SK-N-SH (cell line): ENCODE measurements around the gene BUB1. TPM values are rescaled to one million over a fixed set of nuclear protein-coding genes. Genes with fewer than 3 reads are reported as not detected.

Experiments used
- CTCF ChIA-PET: fragments of 300-600, 350-600 bp; formaldehyde crosslinking; extraction: SDS; loops from one replicate; lab custom pipeline; 2021; lab: Yijun Ruan, JAX
- POLR2A ChIA-PET: fragments of 350-600 bp; sonication (Branson Sonifier 250); formaldehyde crosslinking; extraction: SDS; loops from one replicate; lab custom pipeline; 2020; ENCODE audit warnings: antibody characterized with exemption, inconsistent platforms; lab: Yijun Ruan, JAX
- DNase-seq: peaks from one replicate; pipeline ENCODE4 v3.0.0; 2012
- H2AFZ ChIP-seq: fragments of 200-600 bp; sonication (generic); 2 replicates; pipeline ENCODE4 v1.8.1; 2016; ENCODE audit warnings: antibody characterized with exemption, mild to moderate bottlenecking, low read depth
- H3F3A ChIP-seq: fragments of 200-600 bp; sonication (generic); replicated peaks from 2 replicates; pipeline ENCODE3; 2016; ENCODE audit warnings: antibody characterized with exemption, mild to moderate bottlenecking; ENCODE audit not compliant: insufficient read depth
- H3K27ac ChIP-seq, 2 experiments: fragments of 200-500 bp in 1 of 2; fragments of 200-600 bp in 1 of 2; sonication (Bioruptor generic) in 1 of 2; sonication (generic), shearing (Covaris generic) in 1 of 2; 2 replicates each; pipeline versions ENCODE4 v1.5.1 to v1.6.1; 2014 to 2016; ENCODE audit warnings: low read depth in 2 of 2, inconsistent platforms in 1 of 2, low read length in 1 of 2, mild to moderate bottlenecking in 1 of 2, mixed read lengths in 1 of 2
- H3K27me3 ChIP-seq: fragments of 200-600 bp; sonication (generic), shearing (Covaris generic); 2 replicates; pipeline ENCODE4 v1.6.1; 2016; ENCODE audit warnings: mixed run types; ENCODE audit not compliant: insufficient read depth
- H3K36me3 ChIP-seq, 2 experiments: fragments of 200-500 bp in 1 of 2; fragments of 200-600 bp in 1 of 2; sonication (Bioruptor generic) in 1 of 2; sonication (generic) in 1 of 2; replicated peaks in 1 of 2; 2 replicates each; pipeline versions ENCODE3 to v1.5.1; 2014 to 2016; ENCODE audit warnings: low read length in 1 of 2, mild to moderate bottlenecking in 1 of 2; ENCODE audit not compliant: insufficient read depth in 2 of 2, control insufficient read depth in 1 of 2
- H3K4me1 ChIP-seq, 2 experiments: fragments of 200-500 bp in 1 of 2; fragments of 200-600 bp in 1 of 2; sonication (Bioruptor generic) in 1 of 2; sonication (generic), shearing (Covaris generic) in 1 of 2; 2 replicates each; pipeline versions ENCODE4 v1.5.1 to v1.6.1; 2014 to 2016; ENCODE audit warnings: low read depth in 1 of 2, low read length in 1 of 2, mixed run types in 1 of 2; ENCODE audit not compliant: insufficient read depth in 2 of 2, control insufficient read depth in 1 of 2
- H3K4me2 ChIP-seq: fragments of 200-600 bp; sonication (generic), shearing (Covaris generic); 2 replicates; pipeline ENCODE4 v1.6.1; 2017; ENCODE audit warnings: mixed run types
- H3K4me3 ChIP-seq, 2 experiments: fragments of 200-500 bp in 1 of 2; fragments of 200-600 bp in 1 of 2; sonication (Bioruptor generic) in 1 of 2; sonication (generic), shearing (Covaris generic) in 1 of 2; 2 replicates each; pipeline versions ENCODE4 v1.5.1 to v1.8.1; 2014 to 2016; ENCODE audit warnings: low read depth in 2 of 2, inconsistent platforms in 1 of 2, low read length in 1 of 2, mild to moderate bottlenecking in 1 of 2, mixed read lengths in 1 of 2, moderate library complexity in 1 of 2
- H3K79me2 ChIP-seq: fragments of 200-600 bp; sonication (generic); 2 replicates; pipeline ENCODE4 v1.8.1; 2017; ENCODE audit warnings: mild to moderate bottlenecking; ENCODE audit not compliant: insufficient read depth
- H3K9ac ChIP-seq: fragments of 200-600 bp; sonication (generic); 2 replicates; pipeline ENCODE4 v1.6.1; 2017; ENCODE audit warnings: mixed run types
- H3K9me2 ChIP-seq: fragments of 200-600 bp; sonication (generic); 2 replicates; pipeline ENCODE4 v1.6.1; 2017; ENCODE audit warnings: mixed run types
- H3K9me3 ChIP-seq: fragments of 200-600 bp; sonication (generic); 2 replicates; pipeline ENCODE4 v1.6.1; 2017; ENCODE audit warnings: mixed run types, mild to moderate bottlenecking, moderate library complexity
- H4K20me1 ChIP-seq: fragments of 200-600 bp; sonication (generic); 2 replicates; pipeline ENCODE4 v1.6.1; 2017; ENCODE audit warnings: mild to moderate bottlenecking, mixed run types; ENCODE audit not compliant: insufficient read depth
- CHD2 ChIP-seq: fragments of 150-350 bp; IDR thresholded peaks from 2 replicates; pipeline ENCODE4 v1.6.1; 2018; ENCODE audit warnings: low read length; ENCODE audit not compliant: partially characterized antibody
- ELF1 ChIP-seq: IDR thresholded peaks from 2 replicates; pipeline ENCODE4 v1.4.0; 2012
- EP300 ChIP-seq, 2 experiments: IDR thresholded peaks; 2 replicates each; pipeline versions ENCODE4 v1.4.0 to v1.6.1; 2012; ENCODE audit warnings: borderline replicate concordance in 1 of 2, low read depth in 1 of 2, low read length in 1 of 2
- EZH2phosphoT487 ChIP-seq: fragments of 200-600 bp; sonication (generic); IDR thresholded peaks from 2 replicates; pipeline ENCODE4 v1.6.1; 2017; ENCODE audit warnings: low read depth, mixed run types, mild to moderate bottlenecking, antibody characterized with exemption, moderate library complexity, borderline replicate concordance
- FOSL2 ChIP-seq: IDR thresholded peaks from 2 replicates; pipeline ENCODE4 v1.4.0; 2012; ENCODE audit warnings: low read depth, mild to moderate bottlenecking, moderate library complexity, borderline replicate concordance
- FOXM1 ChIP-seq: IDR thresholded peaks from 2 replicates; pipeline ENCODE4 v1.4.0; 2012; ENCODE audit warnings: low read depth, mild to moderate bottlenecking
- GABPA ChIP-seq: IDR thresholded peaks from 2 replicates; pipeline ENCODE4 v1.4.0; 2012; ENCODE audit warnings: low read depth, mild to moderate bottlenecking
- IRF3 ChIP-seq: fragments of 150-350 bp; IDR thresholded peaks from 2 replicates; pipeline ENCODE4 v1.6.1; 2016; ENCODE audit warnings: mild to moderate bottlenecking, low read depth, low read length
- JUND ChIP-seq: IDR thresholded peaks from 2 replicates; pipeline ENCODE4 v1.4.0; 2012
- MXI1 ChIP-seq: IDR thresholded peaks from 2 replicates; pipeline ENCODE4 v1.6.1; 2012; ENCODE audit warnings: mild to moderate bottlenecking, low read depth, low read length, improper control_type of control experiment
- NRF1 ChIP-seq: IDR thresholded peaks from 2 replicates; pipeline ENCODE4 v1.6.1; 2012; ENCODE audit warnings: low read depth, mild to moderate bottlenecking, low read length
- POLR2AphosphoS5 ChIP-seq: IDR thresholded peaks from 2 replicates; pipeline ENCODE4 v1.6.1; 2012; ENCODE audit warnings: low read depth, low read length
- RCOR1 ChIP-seq: fragments of 150-350 bp; IDR thresholded peaks from 2 replicates; pipeline ENCODE4 v1.6.1; 2017; ENCODE audit warnings: antibody characterized with exemption, low read length
- RFX5 ChIP-seq: IDR thresholded peaks from 2 replicates; pipeline ENCODE4 v1.6.1; 2012; ENCODE audit warnings: mild to moderate bottlenecking, improper control_type of control experiment, low read length
- SIN3A ChIP-seq: IDR thresholded peaks from 2 replicates; pipeline ENCODE4 v1.6.1; 2012; ENCODE audit warnings: low read depth, mild to moderate bottlenecking, low read length, moderate library complexity, borderline replicate concordance
- SMC3 ChIP-seq: IDR thresholded peaks from 2 replicates; pipeline ENCODE4 v1.6.1; 2012; ENCODE audit warnings: low read depth, low read length, improper control_type of control experiment
- TAF1 ChIP-seq: IDR thresholded peaks from 2 replicates; pipeline ENCODE4 v1.6.1; 2012; ENCODE audit warnings: low read depth, mild to moderate bottlenecking, low read length, moderate library complexity, borderline replicate concordance
- TEAD4 ChIP-seq: IDR thresholded peaks from 2 replicates; pipeline ENCODE4 v1.4.0; 2012; ENCODE audit warnings: mild to moderate bottlenecking, borderline replicate concordance; ENCODE audit not compliant: insufficient read depth
- YY1 ChIP-seq: IDR thresholded peaks from 2 replicates; pipeline ENCODE4 v1.4.0; 2012; ENCODE audit warnings: low read depth, mild to moderate bottlenecking
- WGBS: methylation state at CpG from one replicate; pipeline ENCODE4 v1.1.6; 2017; ENCODE audit warnings: low lambda C conversion rate; 5-methylcytosine and 5-hydroxymethylcytosine counted together
- polyA plus RNA-seq, 3 experiments: library from polyadenylated mRNA; depleted of rRNA; stranded (reverse); fragments of >200 nt; gene quantifications; 2 replicates each; pipeline ENCODE4 v1.2.3, GENCODE V29; 2012
- TF ChIP-seq, protein P1 (sequence below): IDR thresholded peaks from 2 replicates; pipeline ENCODE4 v1.4.0; 2012; ENCODE audit warnings: low read depth
- TF ChIP-seq, protein P2 (sequence below): IDR thresholded peaks from 2 replicates; pipeline ENCODE4 v1.4.0; 2012; ENCODE audit warnings: low read depth, borderline replicate concordance
- TF ChIP-seq, protein P3 (sequence below): IDR thresholded peaks from 2 replicates; pipeline ENCODE4; 2012

Gene BUB1
- polyA plus RNA-seq, 1 of the 3 experiments (the other 2 are of a cell fraction) = 9.0 TPM

DNA sequence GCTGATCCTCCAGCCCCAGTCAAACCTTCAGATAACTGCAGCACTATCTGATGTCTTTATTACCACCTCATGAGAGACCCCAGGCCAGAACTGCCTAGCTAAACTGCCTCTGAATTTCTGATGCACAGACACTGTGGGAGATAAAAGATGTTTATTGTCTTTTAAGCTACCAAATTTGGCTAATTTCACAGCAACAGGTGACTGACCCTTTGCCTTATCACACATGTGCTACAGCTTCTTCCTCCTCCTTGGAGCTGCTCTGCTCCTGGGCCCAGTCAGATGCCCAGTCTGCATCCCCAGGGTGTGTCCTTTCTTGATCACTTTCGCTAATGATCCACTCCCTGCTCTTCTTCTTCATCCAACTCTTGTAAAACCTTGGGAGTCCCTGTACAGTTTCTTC, 34.9 kb upstream of the BUB1 start:
- POLR2A ChIA-PET = no interaction called here
- TF ChIP-seq MXI1 = no peak
- TF ChIP-seq FOSL2 = no peak
- TF ChIP-seq SMC3 = no peak
- TF ChIP-seq TEAD4 = no peak
- TF ChIP-seq RCOR1 = no peak
- no peak for TF ChIP-seq IRF3
- TF ChIP-seq EP300 (IDR thresholded peaks at IDR 0.05; ENCODE audit: borderline replicate concordance in 1 of 2, low read depth in 1 of 2, low read length in 1 of 2) = no peak
- TF ChIP-seq, protein P1, sequence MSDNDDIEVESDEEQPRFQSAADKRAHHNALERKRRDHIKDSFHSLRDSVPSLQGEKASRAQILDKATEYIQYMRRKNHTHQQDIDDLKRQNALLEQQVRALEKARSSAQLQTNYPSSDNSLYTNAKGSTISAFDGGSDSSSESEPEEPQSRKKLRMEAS = no peak
- TF ChIP-seq GABPA = no peak
- TF ChIP-seq, protein P2, sequence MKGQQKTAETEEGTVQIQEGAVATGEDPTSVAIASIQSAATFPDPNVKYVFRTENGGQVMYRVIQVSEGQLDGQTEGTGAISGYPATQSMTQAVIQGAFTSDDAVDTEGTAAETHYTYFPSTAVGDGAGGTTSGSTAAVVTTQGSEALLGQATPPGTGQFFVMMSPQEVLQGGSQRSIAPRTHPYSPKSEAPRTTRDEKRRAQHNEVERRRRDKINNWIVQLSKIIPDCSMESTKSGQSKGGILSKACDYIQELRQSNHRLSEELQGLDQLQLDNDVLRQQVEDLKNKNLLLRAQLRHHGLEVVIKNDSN = no peak
- TF ChIP-seq FOXM1 = no peak
- TF ChIP-seq CHD2 = no peak
- no peak for TF ChIP-seq EZH2phosphoT487
- TF ChIP-seq POLR2AphosphoS5 = no peak
- no peak for TF ChIP-seq SIN3A
- TF ChIP-seq JUND = no peak
- TF ChIP-seq RFX5 = no peak
- TF ChIP-seq, all 33 proteins: peak for 0
- Histone ChIP-seq H3K4me1 (no peaks in the 10 kb centered on the region), H3K9ac (no peak overlapping the region), H3K4me2 (no peak overlapping the region), H3K27me3 (peaks cover 21% of the 10 kb centered on the region; the same call in 1 of the 2 replicates), H3K9me3 (no peaks in the 10 kb centered on the region), H3K4me3 (no peak overlapping the region), H2AFZ (no peak overlapping the region), H3F3A (no peaks in the 10 kb centered on the region), H3K79me2 (no peaks in the 10 kb centered on the region), H3K36me3 (no peaks in the 10 kb centered on the region), H4K20me1 (no peaks in the 10 kb centered on the region), H3K9me2 (no peaks in the 10 kb centered on the region), H3K27ac (no peak overlapping the region)
- CTCF ChIA-PET = interaction anchor here (0.6 to 1.0 kb wide), 2 partner anchors 29 to 561 kb away, joined by 3 read pairs; no protein-coding TSS in a partner anchor
- DNase-seq = no peak
- WGBS = 50% methylated on average over 1 of the region's 1 CpG

- ChIA-PET CTCF (no interaction called here), POLR2A (no interaction called here)
- WGBS = 2% methylated on average over 1 of the region's 1 CpG
- H3K27me3 ChIP-seq = peaks cover 21% of the 10 kb centered on the region; the same call in 1 of the 2 replicates
- H3K4me3 ChIP-seq = no peak overlapping the region
- DNase-seq = no peak
- no peaks in the 10 kb centered on the region for H3K36me3 ChIP-seq
- TF ChIP-seq EP300 (IDR thresholded peaks at IDR 0.05; ENCODE audit: borderline replicate concordance in 1 of 2, low read depth in 1 of 2, low read length in 1 of 2) = no peak
- no peak for TF ChIP-seq SMC3
- no peak for TF ChIP-seq MXI1
- TF ChIP-seq RFX5 = no peak
- no peak for TF ChIP-seq IRF3
- TF ChIP-seq TAF1 = no peak
- TF ChIP-seq NRF1 = no peak
- TF ChIP-seq, protein P3, sequence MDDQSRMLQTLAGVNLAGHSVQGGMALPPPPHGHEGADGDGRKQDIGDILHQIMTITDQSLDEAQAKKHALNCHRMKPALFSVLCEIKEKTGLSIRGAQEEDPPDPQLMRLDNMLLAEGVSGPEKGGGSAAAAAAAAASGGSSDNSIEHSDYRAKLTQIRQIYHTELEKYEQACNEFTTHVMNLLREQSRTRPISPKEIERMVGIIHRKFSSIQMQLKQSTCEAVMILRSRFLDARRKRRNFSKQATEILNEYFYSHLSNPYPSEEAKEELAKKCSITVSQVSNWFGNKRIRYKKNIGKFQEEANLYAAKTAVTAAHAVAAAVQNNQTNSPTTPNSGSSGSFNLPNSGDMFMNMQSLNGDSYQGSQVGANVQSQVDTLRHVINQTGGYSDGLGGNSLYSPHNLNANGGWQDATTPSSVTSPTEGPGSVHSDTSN = no peak
- TF ChIP-seq, protein P1 = no peak
- no peak for TF ChIP-seq YY1
- no peak for TF ChIP-seq EZH2phosphoT487
- no peak for TF ChIP-seq GABPA
- no peak for TF ChIP-seq ELF1
- no peaks in the 10 kb centered on the region for H3K9me2 ChIP-seq
- H3K9ac ChIP-seq = no peak overlapping the region
- no peaks in the 10 kb centered on the region for H3K4me1 ChIP-seq
- H3K27ac ChIP-seq = no peak overlapping the region
- H3K79me2 ChIP-seq = no peaks in the 10 kb centered on the region
- H3K9me3 ChIP-seq = no peaks in the 10 kb centered on the region
- no peaks in the 10 kb centered on the region for H4K20me1 ChIP-seq
- no peak overlapping the region for H2AFZ ChIP-seq
- no peaks in the 10 kb centered on the region for H3F3A ChIP-seq
- H3K4me2 ChIP-seq = no peak overlapping the region
Measured at GRCh38 chr2:110708455-110708854, 30.6 kb upstream of the BUB1 start.
